ENCODE measurements around the gene SLC39A11. TPM values are rescaled to one million over a fixed set of nuclear protein-coding genes. Genes with fewer than 3 reads are reported as not detected.

The SLC39A11 gene
- total RNA-seq, 3 donors from 2014 or later = 31.6 to 71.6 (median 51.6) TPM

DNA sequence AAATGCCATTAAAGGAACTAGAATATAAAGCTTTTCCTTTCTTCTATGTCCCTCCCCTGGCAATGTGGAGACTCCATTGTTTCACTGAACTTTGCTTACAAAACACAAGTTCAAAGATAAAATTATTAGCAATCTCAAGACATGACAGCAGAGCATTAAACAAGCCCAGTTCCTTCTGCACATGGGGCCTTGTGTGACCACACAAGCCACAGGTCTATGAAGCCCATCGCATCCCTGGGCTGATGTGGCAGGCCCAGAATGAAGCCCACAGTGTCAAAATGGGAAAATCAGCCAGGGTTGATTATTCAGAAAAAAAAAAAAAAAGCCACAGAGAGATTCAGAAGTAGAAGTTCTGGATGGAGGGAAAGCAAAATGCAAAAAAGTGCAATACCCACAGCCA, 12.9 kb upstream of the SLC39A11 start:
- TF ChIP-seq, protein P1, sequence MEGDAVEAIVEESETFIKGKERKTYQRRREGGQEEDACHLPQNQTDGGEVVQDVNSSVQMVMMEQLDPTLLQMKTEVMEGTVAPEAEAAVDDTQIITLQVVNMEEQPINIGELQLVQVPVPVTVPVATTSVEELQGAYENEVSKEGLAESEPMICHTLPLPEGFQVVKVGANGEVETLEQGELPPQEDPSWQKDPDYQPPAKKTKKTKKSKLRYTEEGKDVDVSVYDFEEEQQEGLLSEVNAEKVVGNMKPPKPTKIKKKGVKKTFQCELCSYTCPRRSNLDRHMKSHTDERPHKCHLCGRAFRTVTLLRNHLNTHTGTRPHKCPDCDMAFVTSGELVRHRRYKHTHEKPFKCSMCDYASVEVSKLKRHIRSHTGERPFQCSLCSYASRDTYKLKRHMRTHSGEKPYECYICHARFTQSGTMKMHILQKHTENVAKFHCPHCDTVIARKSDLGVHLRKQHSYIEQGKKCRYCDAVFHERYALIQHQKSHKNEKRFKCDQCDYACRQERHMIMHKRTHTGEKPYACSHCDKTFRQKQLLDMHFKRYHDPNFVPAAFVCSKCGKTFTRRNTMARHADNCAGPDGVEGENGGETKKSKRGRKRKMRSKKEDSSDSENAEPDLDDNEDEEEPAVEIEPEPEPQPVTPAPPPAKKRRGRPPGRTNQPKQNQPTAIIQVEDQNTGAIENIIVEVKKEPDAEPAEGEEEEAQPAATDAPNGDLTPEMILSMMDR (IDR thresholded peaks at IDR 0.05) = no peak
- intact Hi-C loops (cut with DNase I, micrococcal nuclease) = no loop called here

DNA sequence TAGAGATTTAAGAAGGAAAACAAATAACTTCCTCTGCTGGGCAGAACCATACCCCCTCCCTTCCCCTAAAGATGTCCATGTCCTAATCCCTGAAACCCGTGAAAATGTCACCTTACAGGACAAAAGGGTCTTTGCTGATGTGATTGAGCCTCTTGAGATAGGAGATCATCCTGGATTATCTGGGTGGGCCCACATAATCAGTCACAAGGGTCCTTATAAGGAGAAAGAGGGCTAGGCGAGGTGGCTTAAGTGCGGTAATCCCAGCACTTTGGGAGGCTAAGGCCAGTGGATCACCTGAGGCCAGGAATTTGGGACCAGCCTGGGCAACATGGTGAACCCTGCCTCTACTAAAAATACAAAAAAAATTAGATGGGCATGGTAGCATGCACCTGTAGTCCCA, 12.0 kb upstream of the SLC39A11 start:
- ATAC-seq (no peak), DNase-seq (no peak)
- intact Hi-C loops (cut with DNase I, micrococcal nuclease) = no loop called here
- H3K4me3 ChIP-seq = no peak overlapping the region
- H3K4me1 ChIP-seq (ENCODE audit: low read depth) = no peaks in the 10 kb centered on the region
- H3K36me3 ChIP-seq (ENCODE audit: low read depth) = no peaks in the 10 kb centered on the region
- TF ChIP-seq, protein P1 (IDR thresholded peaks at IDR 0.05) = no peak
- no peaks in the 10 kb centered on the region for H3K9me3 ChIP-seq

More for the DNA sequence above, 12.9 kb upstream of the SLC39A11 start:
- H3K36me3 ChIP-seq (ENCODE audit: low read depth) = no peaks in the 10 kb centered on the region
- ATAC-seq (no peak), DNase-seq (no peak)
- no peak overlapping the region for H3K4me3 ChIP-seq
- H3K4me1 ChIP-seq (ENCODE audit: low read depth) = no peaks in the 10 kb centered on the region
- H3K9me3 ChIP-seq = no peaks in the 10 kb centered on the region

- no peaks in the 10 kb centered on the region for H3K9me3 ChIP-seq
- ATAC-seq (no peak), DNase-seq (no peak)
- H3K36me3 ChIP-seq (ENCODE audit: low read depth) = no peaks in the 10 kb centered on the region
- H3K4me1 ChIP-seq (ENCODE audit: low read depth) = no peaks in the 10 kb centered on the region
- TF ChIP-seq, protein P1 (IDR thresholded peaks at IDR 0.05) = no peak
- H3K4me3 ChIP-seq = no peak overlapping the region
- intact Hi-C loops (cut with DNase I, micrococcal nuclease) = no loop called here
These were observed 11.3 kb upstream of the SLC39A11 start for GRCh38 chr17:73103641-73104335.

DNA sequence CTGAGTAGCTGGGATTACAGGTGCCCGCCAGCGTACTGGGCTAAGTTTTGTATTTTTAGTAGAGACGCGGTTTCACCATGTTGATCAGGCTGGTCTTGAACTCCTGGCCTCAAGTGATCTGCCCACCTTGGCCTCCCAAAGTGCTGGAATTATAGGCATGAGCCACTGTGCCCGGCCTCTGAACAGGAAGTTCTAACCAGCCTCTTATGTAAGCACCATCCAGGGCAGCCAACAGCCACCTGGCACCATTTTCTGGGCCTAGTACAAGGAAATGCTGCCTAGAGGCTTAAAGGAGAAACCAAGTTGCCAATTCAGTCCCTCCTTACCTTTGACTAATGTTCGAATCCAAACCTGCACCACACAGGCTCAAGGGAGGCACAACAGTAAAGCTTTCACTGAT, 8.5 kb upstream of the SLC39A11 start:
- Histone ChIP-seq H3K9me3 (no peaks in the 10 kb centered on the region), H3K4me3 (no peak overlapping the region), H3K4me1 (ENCODE audit: low read depth) (no peaks in the 10 kb centered on the region), H3K36me3 (ENCODE audit: low read depth) (no peaks in the 10 kb centered on the region)
- intact Hi-C loops (cut with DNase I, micrococcal nuclease) = no loop called here
- ATAC-seq (no peak), DNase-seq (no peak)
- TF ChIP-seq, protein P1 (IDR thresholded peaks at IDR 0.05) = no peak

DNA sequence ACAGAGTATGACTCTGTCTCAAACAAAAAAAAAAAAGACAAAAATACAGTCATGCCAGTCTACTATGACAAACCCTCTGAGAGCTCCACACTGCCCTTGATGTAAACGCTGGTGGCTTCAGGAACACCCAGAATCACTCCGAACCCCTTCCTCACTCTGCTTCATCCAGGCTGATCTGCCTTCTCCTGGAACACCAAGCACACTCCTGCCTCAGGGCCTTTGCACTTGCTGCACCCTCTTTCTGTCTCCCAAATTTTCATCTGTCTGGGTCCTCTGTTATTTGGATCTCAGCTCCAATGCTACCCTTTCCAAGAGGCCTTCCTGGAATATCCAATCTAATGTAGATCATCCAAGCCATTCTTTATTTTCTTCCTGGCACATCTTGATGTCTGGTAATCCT, 7.9 kb upstream of the SLC39A11 start:
- Histone ChIP-seq H3K9me3 (no peaks in the 10 kb centered on the region), H3K36me3 (ENCODE audit: low read depth) (no peaks in the 10 kb centered on the region), H3K4me1 (ENCODE audit: low read depth) (no peaks in the 10 kb centered on the region), H3K4me3 (no peak overlapping the region)
- no peak for ATAC-seq
- DNase-seq = no peak
- intact Hi-C loops (cut with DNase I, micrococcal nuclease) = no loop called here
- TF ChIP-seq, protein P1 (IDR thresholded peaks at IDR 0.05) = no peak

- no peaks in the 10 kb centered on the region for H3K4me1 ChIP-seq (ENCODE audit: low read depth)
- H3K9me3 ChIP-seq = no peaks in the 10 kb centered on the region
- DNase-seq (no peak), ATAC-seq (no peak)
- TF ChIP-seq, protein P1 (IDR thresholded peaks at IDR 0.05) = no peak
- H3K4me3 ChIP-seq = no peak overlapping the region
- no peaks in the 10 kb centered on the region for H3K36me3 ChIP-seq (ENCODE audit: low read depth)
- intact Hi-C loops (cut with DNase I, micrococcal nuclease) = no loop called here
These were observed 7.0 kb upstream of the SLC39A11 start for GRCh38 chr17:73099511-73099910.
